ENCODE results near the gene MAP2K7.
"Not testable (repeated sequence)": the region's sequence is repeated elsewhere in the genome, so short reads cannot be mapped to it uniquely, and the experiment has no call there.

MAP2K7 gene

GRCh38 chr19:7919610-7920518 lies 16.2 kb downstream of the MAP2K7 start, which contains the start of gene SNAPC2:
TSS of gene SNAPC2 (plus strand) at chr19:7920338. CDS start at chr19:7920367, 29 bp downstream.
- DNase-seq (ENCODE audit: low spot score): peak; percentile 97

- peak; percentile 100 for DNase-seq (ENCODE audit: low spot score)
Observed at GRCh38 chr19:7920519-7921301, 17.0 kb downstream of the MAP2K7 start.

GRCh38 chr19:7921302-7921966 lies 17.8 kb downstream of the MAP2K7 start:
- no peak for DNase-seq (ENCODE audit: low spot score)

- DNase-seq (ENCODE audit: low spot score): no peak
Observed at GRCh38 chr19:7921967-7922835, 18.5 kb downstream of the MAP2K7 start.

- no peak for DNase-seq (ENCODE audit: low spot score)
Observed at GRCh38 chr19:7922836-7923195, 19.1 kb downstream of the MAP2K7 start.

- DNase-seq (ENCODE audit: low spot score): no peak
Observed at GRCh38 chr19:7923295-7924191, 19.9 kb downstream of the MAP2K7 start.

- no peak for DNase-seq (ENCODE audit: low spot score)
Observed at GRCh38 chr19:7924241-7924640, 20.6 kb downstream of the MAP2K7 start.

GRCh38 chr19:7924651-7925170 lies 21.0 kb downstream of the MAP2K7 start:
- no peak for DNase-seq (ENCODE audit: low spot score)

- DNase-seq (ENCODE audit: low spot score): peak; percentile 74
Observed at GRCh38 chr19:7925171-7925851, 21.6 kb downstream of the MAP2K7 start.

GRCh38 chr19:7926021-7926726 lies 22.5 kb downstream of the MAP2K7 start, which contains the start of gene CTXN1:
TSS of gene CTXN1 (minus strand) at chr19:7926135. CDS start at chr19:7925538, 597 bp downstream.
- peak; percentile 71 for DNase-seq (ENCODE audit: low spot score)

- no peak for DNase-seq (ENCODE audit: low spot score)
Observed at GRCh38 chr19:7926727-7927604, 23.3 kb downstream of the MAP2K7 start.

GRCh38 chr19:7927605-7928333 lies 24.1 kb downstream of the MAP2K7 start:
- DNase-seq (ENCODE audit: low spot score): no peak

- DNase-seq (ENCODE audit: low spot score): no peak
Observed at GRCh38 chr19:7928334-7928706, 24.6 kb downstream of the MAP2K7 start.

GRCh38 chr19:7928741-7929701 lies 25.3 kb downstream of the MAP2K7 start:
- DNase-seq (ENCODE audit: low spot score): peak; percentile 37

GRCh38 chr19:7930030-7930429 lies 26.4 kb downstream of the MAP2K7 start:
- not testable (repeated sequence) for DNase-seq (ENCODE audit: low spot score)

- DNase-seq (ENCODE audit: low spot score): no peak
Observed at GRCh38 chr19:7930765-7931164, 27.1 kb downstream of the MAP2K7 start.
